ENCODE data around the gene AFDN. TPM values are rescaled to one million over a fixed set of nuclear protein-coding genes. Genes with fewer than 3 reads are reported as not detected.

AFDN gene
- total and polyA plus RNA-seq, 2 experiments from 2014 or later, result 130 to 198 TPM

DNA sequence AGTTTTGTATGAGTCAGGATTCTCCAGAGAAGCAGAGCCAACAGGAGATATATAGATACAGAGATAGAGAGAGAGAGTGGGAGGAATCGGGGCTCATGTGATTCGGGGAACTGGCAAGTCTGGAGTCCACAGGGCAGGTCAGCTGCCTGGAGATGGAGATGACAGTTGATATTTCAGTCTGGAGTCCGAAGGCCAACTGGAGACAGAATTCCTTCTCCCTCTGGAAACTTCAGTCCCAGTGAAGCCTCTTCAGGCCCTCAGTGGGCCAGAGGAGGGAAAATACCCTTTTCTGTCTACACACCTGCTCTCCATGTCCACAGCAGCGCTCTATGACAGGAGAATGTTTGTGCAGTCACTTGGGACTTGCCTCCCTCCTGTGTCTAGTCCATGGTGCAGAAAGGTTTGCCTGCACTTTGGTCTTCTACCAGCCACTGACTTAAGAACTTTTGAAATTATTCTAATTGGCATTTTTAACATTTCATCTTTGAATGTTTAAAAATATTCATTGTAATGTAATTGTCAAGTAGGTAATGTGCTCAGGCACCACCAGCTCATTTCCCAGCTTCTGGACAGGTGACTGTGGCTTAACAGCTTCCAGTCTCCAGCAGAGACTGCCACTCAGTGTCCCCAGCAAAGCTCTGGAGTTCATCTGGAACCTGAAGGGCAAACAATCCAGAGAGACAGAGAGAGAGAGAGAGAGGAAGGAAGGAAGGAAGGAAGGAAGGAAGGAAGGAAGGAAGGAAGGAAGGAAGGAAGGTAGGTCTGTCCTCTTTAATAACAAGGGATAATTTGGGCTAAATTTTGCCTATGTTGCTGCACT, 43.8 kb upstream of the AFDN start:
- WGBS (ENCODE audit: low lambda C conversion rate, missing lambda C conversion rate), result 86% methylated on average over 4 of the region's 4 CpGs
- Histone ChIP-seq H3K4me1 (ENCODE audit: insufficient read depth) (peaks cover 18% of the 10 kb centered on the region), H2AFZ (no peak overlapping the region), H3K9me3 (ENCODE audit: low read depth) (no peaks in the 10 kb centered on the region), H3K79me2 (no peaks in the 10 kb centered on the region), H3K9me2 (replicated peaks; ENCODE audit: insufficient read depth) (no peaks in the 10 kb centered on the region), H3K36me3 (replicated peaks; ENCODE audit: insufficient read depth, low read depth) (no peaks in the 10 kb centered on the region), H4K20me1 (ENCODE audit: insufficient read depth, poor library complexity, severe bottlenecking) (no peaks in the 10 kb centered on the region), H3K27me3 (no peaks in the 10 kb centered on the region), H3K27ac (peak overlapping the region; percentile 75), H3K4me2 (no peak overlapping the region), H3K4me3 (no peak overlapping the region)
- DNase-seq (ENCODE audit: low spot score), result peak; percentile 69
- TF ChIP-seq, protein P1, sequence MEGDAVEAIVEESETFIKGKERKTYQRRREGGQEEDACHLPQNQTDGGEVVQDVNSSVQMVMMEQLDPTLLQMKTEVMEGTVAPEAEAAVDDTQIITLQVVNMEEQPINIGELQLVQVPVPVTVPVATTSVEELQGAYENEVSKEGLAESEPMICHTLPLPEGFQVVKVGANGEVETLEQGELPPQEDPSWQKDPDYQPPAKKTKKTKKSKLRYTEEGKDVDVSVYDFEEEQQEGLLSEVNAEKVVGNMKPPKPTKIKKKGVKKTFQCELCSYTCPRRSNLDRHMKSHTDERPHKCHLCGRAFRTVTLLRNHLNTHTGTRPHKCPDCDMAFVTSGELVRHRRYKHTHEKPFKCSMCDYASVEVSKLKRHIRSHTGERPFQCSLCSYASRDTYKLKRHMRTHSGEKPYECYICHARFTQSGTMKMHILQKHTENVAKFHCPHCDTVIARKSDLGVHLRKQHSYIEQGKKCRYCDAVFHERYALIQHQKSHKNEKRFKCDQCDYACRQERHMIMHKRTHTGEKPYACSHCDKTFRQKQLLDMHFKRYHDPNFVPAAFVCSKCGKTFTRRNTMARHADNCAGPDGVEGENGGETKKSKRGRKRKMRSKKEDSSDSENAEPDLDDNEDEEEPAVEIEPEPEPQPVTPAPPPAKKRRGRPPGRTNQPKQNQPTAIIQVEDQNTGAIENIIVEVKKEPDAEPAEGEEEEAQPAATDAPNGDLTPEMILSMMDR (IDR thresholded peaks at IDR 0.05; ENCODE audit: poor library complexity), result no peak
- no peak for TF ChIP-seq EZH2phosphoT487 (IDR thresholded peaks at IDR 0.05; ENCODE audit: low read depth, severe bottlenecking, unreplicated experiment)
- no peak for TF ChIP-seq EZH2 (IDR thresholded peaks at IDR 0.05; ENCODE audit: borderline replicate concordance)

DNA sequence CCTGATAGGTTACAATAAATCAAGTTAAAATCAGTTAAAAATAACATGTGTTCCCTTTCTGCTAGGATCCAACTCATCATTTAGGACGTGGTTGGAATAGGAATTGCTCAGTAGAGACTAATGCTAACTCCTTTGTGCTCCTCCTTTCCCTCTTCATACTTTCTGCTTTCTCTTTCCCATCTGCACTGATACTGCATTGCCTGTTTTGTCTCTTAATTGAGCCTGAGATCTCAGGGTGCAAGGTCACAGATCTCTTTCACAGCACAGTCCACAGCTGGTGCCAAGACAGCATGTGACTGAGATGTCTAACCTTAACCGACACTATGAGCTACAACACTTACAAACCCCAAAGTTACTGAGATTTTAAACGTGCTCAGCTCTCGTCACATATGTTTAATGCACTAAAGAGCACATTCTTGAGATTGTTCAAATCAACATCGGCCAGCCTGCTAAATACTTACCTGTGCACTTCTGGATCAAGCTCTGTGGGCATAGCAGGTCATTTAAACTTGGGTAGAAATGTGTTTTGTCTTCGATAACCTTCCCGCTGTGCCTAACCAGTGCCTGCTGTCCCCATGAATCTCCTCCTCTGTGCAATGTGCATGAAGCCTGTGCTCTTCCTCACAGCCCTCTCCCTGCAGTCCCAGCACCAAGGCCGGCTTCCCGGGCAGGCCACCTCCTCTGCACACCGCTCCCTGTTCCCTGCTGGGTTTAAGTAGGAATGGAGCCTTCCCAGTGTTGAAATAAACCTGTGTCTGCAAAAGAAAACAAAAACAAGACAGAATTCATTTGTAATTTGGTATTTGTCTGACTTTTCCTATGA, 39.6 kb upstream of the AFDN start:
- Histone ChIP-seq H3K4me3 (no peak overlapping the region), H3K4me2 (no peak overlapping the region), H3K27me3 (no peaks in the 10 kb centered on the region), H3K4me1 (ENCODE audit: insufficient read depth) (peaks cover 18% of the 10 kb centered on the region), H3K27ac (no peak overlapping the region), H3K79me2 (no peaks in the 10 kb centered on the region), H2AFZ (no peak overlapping the region), H3K36me3 (replicated peaks; ENCODE audit: insufficient read depth, low read depth) (no peaks in the 10 kb centered on the region), H3K9me2 (replicated peaks; ENCODE audit: insufficient read depth) (no peaks in the 10 kb centered on the region), H3K9me3 (ENCODE audit: low read depth) (no peaks in the 10 kb centered on the region), H4K20me1 (ENCODE audit: insufficient read depth, poor library complexity, severe bottlenecking) (no peaks in the 10 kb centered on the region)
- DNase-seq (ENCODE audit: low spot score), result no peak
- TF ChIP-seq EZH2 (IDR thresholded peaks at IDR 0.05; ENCODE audit: borderline replicate concordance), result no peak
- TF ChIP-seq, protein P1 (IDR thresholded peaks at IDR 0.05; ENCODE audit: poor library complexity), result no peak
- TF ChIP-seq EZH2phosphoT487 (IDR thresholded peaks at IDR 0.05; ENCODE audit: low read depth, severe bottlenecking, unreplicated experiment), result no peak
- 89% methylated on average over 10 of the region's 10 CpGs for WGBS (ENCODE audit: low lambda C conversion rate, missing lambda C conversion rate)

DNA sequence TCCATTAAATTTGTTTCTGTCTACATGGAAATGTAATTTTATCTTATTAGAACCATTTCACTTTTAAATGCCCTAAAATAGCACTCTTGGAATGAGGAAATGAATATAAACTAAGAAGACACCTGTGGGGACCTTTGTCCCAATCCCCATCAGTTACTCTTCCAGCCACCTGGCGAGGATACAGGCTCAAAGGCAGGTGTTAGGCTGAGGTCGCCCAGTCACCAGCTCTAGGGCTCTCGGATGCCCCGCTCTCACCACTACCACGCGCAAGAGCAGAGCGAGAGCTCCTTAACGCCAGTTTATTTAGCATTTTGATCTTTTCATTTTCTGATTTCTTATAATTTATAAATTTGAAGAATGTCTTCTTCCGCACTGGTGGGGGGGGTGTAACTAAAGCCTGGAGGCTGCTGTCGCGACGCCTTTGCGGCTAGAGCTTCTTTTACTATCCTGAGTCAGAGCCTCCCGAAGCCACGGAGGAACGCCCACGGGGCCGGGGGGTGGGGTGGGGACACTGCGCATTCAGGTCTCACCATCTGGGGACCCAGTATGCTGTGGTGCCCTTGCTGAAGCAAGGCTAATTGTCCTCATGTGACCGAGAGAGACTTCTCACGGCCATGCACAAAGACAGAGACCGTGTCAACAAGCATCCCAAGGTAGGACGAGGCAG, 38.7 kb upstream of the AFDN start:
- TF ChIP-seq EZH2 (IDR thresholded peaks at IDR 0.05; ENCODE audit: borderline replicate concordance) (no peak), EZH2phosphoT487 (IDR thresholded peaks at IDR 0.05; ENCODE audit: low read depth, severe bottlenecking, unreplicated experiment) (no peak)
- TF ChIP-seq, protein P1 (IDR thresholded peaks at IDR 0.05; ENCODE audit: poor library complexity), result no peak
- no peak for DNase-seq (ENCODE audit: low spot score)
- 78% methylated on average over 22 of the region's 23 CpGs for WGBS (ENCODE audit: low lambda C conversion rate, missing lambda C conversion rate)
- no peak overlapping the region for H2AFZ ChIP-seq
- no peaks in the 10 kb centered on the region for H3K27me3 ChIP-seq
- H3K4me2 ChIP-seq, result no peak overlapping the region
- no peaks in the 10 kb centered on the region for H3K9me3 ChIP-seq (ENCODE audit: low read depth)
- H3K4me3 ChIP-seq, result no peak overlapping the region
- no peaks in the 10 kb centered on the region for H3K9me2 ChIP-seq (replicated peaks; ENCODE audit: insufficient read depth)
- no peaks in the 10 kb centered on the region for H3K79me2 ChIP-seq
- no peak overlapping the region for H3K27ac ChIP-seq
- no peaks in the 10 kb centered on the region for H4K20me1 ChIP-seq (ENCODE audit: insufficient read depth, poor library complexity, severe bottlenecking)
- peaks cover 19% of the 10 kb centered on the region for H3K4me1 ChIP-seq (ENCODE audit: insufficient read depth)
- H3K36me3 ChIP-seq (replicated peaks; ENCODE audit: insufficient read depth, low read depth), result no peaks in the 10 kb centered on the region
